Psoas muscle (tissue), 8 donors: Measurements from ENCODE around the gene CDC42BPB. TPM values are rescaled to one million over a fixed set of nuclear protein-coding genes. Genes with fewer than 3 reads are reported as not detected.

Source experiments
- ATAC-seq, 4 donors: fragments of 200-7000 bp; cut with Tn5 transposase; one replicate each; pipeline ENCODE4 v1.9.1; 2020; ENCODE audit warnings: moderate library complexity in 3 of 4, mild to moderate bottlenecking in 2 of 4
- DNase-seq, 2 donors: peaks; one replicate each; pipeline ENCODE4 v3.0.0-alpha.2; 2020
- H3K27ac ChIP-seq: fragments of 200-600 bp; one replicate; pipeline ENCODE4 v1.8.0; 2022
- H3K27me3 ChIP-seq, 3 donors: fragments of 200-600 bp in 1 of 3; one replicate each; pipeline versions ENCODE4 v1.6.1 to v1.8.0; 2013 to 2022; ENCODE audit warnings: low read length in 2 of 3, mild to moderate bottlenecking in 2 of 3, moderate library complexity in 1 of 3; ENCODE audit not compliant: insufficient read depth in 3 of 3
- H3K36me3 ChIP-seq, 2 donors: fragments of 200-600 bp in 1 of 2; one replicate each; pipeline versions ENCODE4 v1.6.1 to v1.8.0; 2013 to 2022; ENCODE audit warnings: low read depth in 1 of 2, mild to moderate bottlenecking in 1 of 2, moderate library complexity in 1 of 2; ENCODE audit not compliant: insufficient read depth in 1 of 2
- H3K4me1 ChIP-seq: fragments of 200-600 bp; one replicate; pipeline ENCODE4 v1.8.0; 2022
- H3K4me3 ChIP-seq: fragments of 200-600 bp; one replicate; pipeline ENCODE4 v1.8.0; 2022; ENCODE audit warnings: mild to moderate bottlenecking
- H3K9me3 ChIP-seq: fragments of 200-600 bp; one replicate; pipeline ENCODE4 v1.8.0; 2022
- WGBS, 3 donors: extraction: QIAGEN DNeasy Blood & Tissue Kit; methylation state at CpG; one replicate each; pipeline versions ENCODE4 v1.1.6 to v1.1.7; 2013; 5-methylcytosine and 5-hydroxymethylcytosine counted together
- intact Hi-C, 2 donors: fragments of 100-400 bp; cut with DNase I; formaldehyde crosslinking; loops; one replicate each; pipeline versions ENCODE4 v1.11.0 to v1.14.2; 2022
- polyA plus RNA-seq, 3 donors: library from polyadenylated mRNA; stranded (reverse); fragments of 200-250 nt; gene quantifications; one replicate each; pipeline ENCODE4 v1.2.3, GENCODE V29; 2013
- total RNA-seq, 4 donors: library from RNA; stranded (reverse); fragmentation: NEBNext Ultra II Directional in 2 of 4; extraction: Animal tissue kit (Norgen Biotek cat#: 25700) in 2 of 4; gene quantifications; one replicate each; pipeline versions ENCODE4 v1.2.1 to v1.2.4, GENCODE V29; 2021 to 2023
- TF ChIP-seq, protein P1 (sequence below): fragments of 200-600 bp; IDR thresholded peaks from one replicate; pipeline ENCODE4 v1.8.0; 2022; ENCODE audit warnings: antibody characterized with exemption
- donor health status: healthy with polysubstance abuse.
- donor health status: DM: no; HTN: no; CAD: no; lungs with moderate emphysema.
- donor health status: Bipolar disorder and iron deficiency.
- donor health status: healthy.
- donor health status: DM: yes; HTN: yes; CAD: no.
- donor health status: DM: no; HTN: no; CAD: no.
- donor health status: DM: no; HTN: no; CAD: no.
- donor health status: DM: yes; HTN: yes; CAD: no.

The CDC42BPB gene
- total and polyA plus RNA-seq, 7 donors, result 20.2 to 57.4 (median 40.0) TPM

DNA sequence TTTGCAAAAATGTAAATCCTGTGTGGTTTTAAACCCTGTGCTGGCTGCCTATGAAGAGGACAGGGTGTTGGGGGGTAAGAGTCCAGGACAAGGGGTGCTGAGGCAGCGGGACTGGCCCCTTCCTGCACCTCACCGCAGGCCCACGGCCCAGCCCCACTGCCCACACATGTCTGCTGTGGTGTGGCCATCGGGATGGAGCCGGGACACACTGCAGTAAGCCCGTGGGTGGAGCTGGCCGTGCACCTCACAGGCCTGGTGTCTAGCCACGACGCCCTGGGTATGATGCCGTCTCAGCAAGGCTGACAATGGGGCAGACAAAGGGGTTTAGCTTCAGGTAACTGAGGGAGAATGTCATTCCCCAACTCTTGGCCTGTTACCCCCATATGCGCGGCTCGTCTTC lies 115.3 kb downstream of the CDC42BPB start:
- H3K27me3 ChIP-seq, result no peaks in the 10 kb centered on the region
- no peak for ATAC-seq
- no peaks in the 10 kb centered on the region for H3K9me3 ChIP-seq
- intact Hi-C loops, result no loop called here
- H3K4me3 ChIP-seq, result no peak overlapping the region
- TF ChIP-seq, protein P1, sequence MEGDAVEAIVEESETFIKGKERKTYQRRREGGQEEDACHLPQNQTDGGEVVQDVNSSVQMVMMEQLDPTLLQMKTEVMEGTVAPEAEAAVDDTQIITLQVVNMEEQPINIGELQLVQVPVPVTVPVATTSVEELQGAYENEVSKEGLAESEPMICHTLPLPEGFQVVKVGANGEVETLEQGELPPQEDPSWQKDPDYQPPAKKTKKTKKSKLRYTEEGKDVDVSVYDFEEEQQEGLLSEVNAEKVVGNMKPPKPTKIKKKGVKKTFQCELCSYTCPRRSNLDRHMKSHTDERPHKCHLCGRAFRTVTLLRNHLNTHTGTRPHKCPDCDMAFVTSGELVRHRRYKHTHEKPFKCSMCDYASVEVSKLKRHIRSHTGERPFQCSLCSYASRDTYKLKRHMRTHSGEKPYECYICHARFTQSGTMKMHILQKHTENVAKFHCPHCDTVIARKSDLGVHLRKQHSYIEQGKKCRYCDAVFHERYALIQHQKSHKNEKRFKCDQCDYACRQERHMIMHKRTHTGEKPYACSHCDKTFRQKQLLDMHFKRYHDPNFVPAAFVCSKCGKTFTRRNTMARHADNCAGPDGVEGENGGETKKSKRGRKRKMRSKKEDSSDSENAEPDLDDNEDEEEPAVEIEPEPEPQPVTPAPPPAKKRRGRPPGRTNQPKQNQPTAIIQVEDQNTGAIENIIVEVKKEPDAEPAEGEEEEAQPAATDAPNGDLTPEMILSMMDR, result no peak
- no peak for DNase-seq
- WGBS, 3 donors, result 92 to 94% (median 92%) methylated on average over 12 to 13 of the region's 13 CpGs
- no peaks in the 10 kb centered on the region for H3K4me1 ChIP-seq
- no peak overlapping the region for H3K27ac ChIP-seq
- peaks cover 10 to 100% of the 10 kb centered on the region in 2 donors for H3K36me3 ChIP-seq

DNA sequence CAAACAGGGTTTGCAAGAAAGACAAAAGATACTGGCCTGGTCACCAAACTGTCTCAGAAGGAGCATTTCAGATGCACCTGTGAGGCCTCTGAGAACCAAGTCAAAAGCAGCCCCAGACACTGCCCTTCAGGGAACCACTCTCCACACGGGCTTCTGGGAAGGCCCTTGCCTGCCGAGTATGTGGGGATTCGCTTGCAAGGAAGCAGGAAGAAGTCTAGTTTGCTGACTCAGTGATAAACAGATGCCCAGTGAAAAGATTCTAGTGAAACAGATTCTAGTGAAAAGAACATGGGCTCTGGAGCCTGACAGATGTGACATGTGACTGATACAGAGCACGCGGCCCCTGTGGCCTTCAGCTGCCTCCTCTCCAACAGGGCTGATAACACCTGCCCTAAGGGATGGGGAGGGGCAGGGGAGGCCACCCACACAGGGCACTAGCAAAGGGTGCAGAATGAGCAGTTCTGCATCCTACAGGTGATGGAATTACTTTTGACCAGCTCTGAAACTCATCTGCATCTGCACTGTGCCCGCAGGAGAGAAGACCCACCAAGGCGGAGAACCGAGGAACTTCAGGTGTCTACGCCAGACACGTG lies 115.8 kb downstream of the CDC42BPB start:
- no peaks in the 10 kb centered on the region for H3K27me3 ChIP-seq
- ATAC-seq (no peak), DNase-seq (no peak)
- H3K36me3 ChIP-seq, result peaks cover 9 to 100% of the 10 kb centered on the region in 2 donors
- TF ChIP-seq, protein P1, result no peak
- WGBS, 3 donors, result 84 to 85% (median 85%) methylated on average over 10 of the region's 10 CpGs
- no peaks in the 10 kb centered on the region for H3K4me1 ChIP-seq
- no peak overlapping the region for H3K27ac ChIP-seq
- H3K4me3 ChIP-seq, result no peak overlapping the region
- intact Hi-C loops, result no loop called here
- H3K9me3 ChIP-seq, result no peaks in the 10 kb centered on the region

DNA sequence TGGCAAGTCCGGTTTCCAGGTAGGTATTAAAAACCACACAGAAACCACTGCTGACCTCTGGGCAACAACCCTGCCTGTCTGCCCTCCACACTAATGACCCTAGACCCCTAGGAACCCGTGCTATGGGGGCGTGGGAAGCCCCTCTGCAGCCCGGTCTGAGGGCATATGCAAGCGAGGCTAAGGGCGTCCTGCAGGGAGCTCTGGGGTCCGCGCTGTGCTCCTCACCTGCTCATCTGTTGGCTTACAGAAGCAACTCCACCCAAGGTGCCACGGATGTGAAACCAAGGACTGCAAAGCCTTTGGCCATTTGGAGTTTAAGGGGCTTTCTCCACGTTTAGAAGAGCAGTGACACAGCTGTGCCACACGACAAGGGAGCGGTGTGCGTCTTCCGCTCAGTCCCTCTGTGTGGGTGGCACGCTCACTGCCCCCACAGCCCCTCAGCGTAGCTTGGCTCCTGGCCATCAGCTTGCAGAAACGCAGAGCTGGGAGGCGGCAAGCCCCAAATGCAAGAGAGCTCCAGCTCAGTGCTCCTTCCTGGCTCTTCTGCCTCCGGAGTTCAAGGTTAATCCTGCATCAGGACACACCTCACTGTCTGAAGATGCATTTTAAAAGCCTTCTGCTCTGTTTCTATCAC lies 116.5 kb downstream of the CDC42BPB start:
- no peak for ATAC-seq

DNA sequence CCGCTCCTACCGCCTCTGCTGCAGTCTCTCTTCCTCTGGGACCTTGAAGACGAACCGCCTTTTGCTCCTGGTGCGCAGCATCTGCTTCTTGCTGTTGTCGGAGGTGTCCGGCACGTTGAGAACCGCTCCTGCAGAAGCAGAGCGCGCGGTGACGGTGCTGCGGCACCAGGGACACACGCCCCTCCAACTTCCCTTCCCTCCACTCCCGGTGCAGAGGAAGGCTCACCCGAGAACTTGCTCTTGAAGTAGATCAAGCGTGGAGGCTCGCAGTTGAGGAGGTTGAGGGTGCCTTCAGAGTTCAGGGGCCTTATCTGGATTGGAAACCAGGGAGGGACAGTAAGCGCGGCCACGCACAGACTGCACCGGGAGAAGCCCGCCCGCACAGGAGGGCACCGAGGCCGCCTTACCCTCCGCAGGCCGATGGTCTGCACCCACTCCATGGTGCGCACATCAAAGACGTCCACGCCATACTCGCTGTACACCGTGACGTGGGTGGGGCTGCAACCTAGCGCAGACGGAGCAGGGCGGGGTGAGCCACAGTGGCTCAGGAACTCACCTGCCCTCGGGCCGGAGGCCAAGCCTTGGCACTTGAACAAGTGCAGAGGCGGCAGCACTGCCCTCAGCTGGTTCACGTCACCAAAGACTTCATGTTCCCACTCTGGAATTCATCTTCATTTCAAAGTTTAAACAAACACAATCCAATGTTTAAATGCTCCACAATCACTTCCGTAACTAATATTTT lies 117.4 kb downstream of the CDC42BPB start:
- Histone ChIP-seq H3K27me3 (no peaks in the 10 kb centered on the region), H3K27ac (no peak overlapping the region), H3K36me3 (peaks cover 7 to 91% of the 10 kb centered on the region in 2 donors), H3K4me1 (no peaks in the 10 kb centered on the region), H3K4me3 (no peak overlapping the region), H3K9me3 (no peaks in the 10 kb centered on the region)
- ATAC-seq (peak in 2 of 4 donors; percentile 9 to 15), DNase-seq (no peak)
- WGBS, 3 donors, result 90 to 93% (median 91%) methylated on average over 43 of the region's 43 CpGs
- intact Hi-C loops, result no loop called here
- TF ChIP-seq, protein P1, result no peak

More for the DNA sequence above, 116.5 kb downstream of the CDC42BPB start:
- Histone ChIP-seq H3K4me3 (no peak overlapping the region), H3K36me3 (peaks cover 7 to 99% of the 10 kb centered on the region in 2 donors), H3K27ac (no peak overlapping the region), H3K9me3 (no peaks in the 10 kb centered on the region), H3K4me1 (no peaks in the 10 kb centered on the region), H3K27me3 (no peaks in the 10 kb centered on the region)
- WGBS, 3 donors, result 83 to 85% (median 85%) methylated on average over 19 of the region's 19 CpGs
- intact Hi-C loops, result no loop called here
- DNase-seq, result no peak
- TF ChIP-seq, protein P1, result no peak
